ENCODE results near the gene CROCC2. TPM values are rescaled to one million over a fixed set of nuclear protein-coding genes. Genes with fewer than 3 reads are reported as not detected.

The CROCC2 gene
- under 0.01 TPM in 1 of 2 replicates, not detected in the other for total RNA-seq

GRCh38 chr2:240906141-240906910, at the start of gene CROCC2:
Gene CROCC2 (plus strand): TSS chr2:240906336. CDS start chr2:240906514, 178 bp downstream.

DNA sequence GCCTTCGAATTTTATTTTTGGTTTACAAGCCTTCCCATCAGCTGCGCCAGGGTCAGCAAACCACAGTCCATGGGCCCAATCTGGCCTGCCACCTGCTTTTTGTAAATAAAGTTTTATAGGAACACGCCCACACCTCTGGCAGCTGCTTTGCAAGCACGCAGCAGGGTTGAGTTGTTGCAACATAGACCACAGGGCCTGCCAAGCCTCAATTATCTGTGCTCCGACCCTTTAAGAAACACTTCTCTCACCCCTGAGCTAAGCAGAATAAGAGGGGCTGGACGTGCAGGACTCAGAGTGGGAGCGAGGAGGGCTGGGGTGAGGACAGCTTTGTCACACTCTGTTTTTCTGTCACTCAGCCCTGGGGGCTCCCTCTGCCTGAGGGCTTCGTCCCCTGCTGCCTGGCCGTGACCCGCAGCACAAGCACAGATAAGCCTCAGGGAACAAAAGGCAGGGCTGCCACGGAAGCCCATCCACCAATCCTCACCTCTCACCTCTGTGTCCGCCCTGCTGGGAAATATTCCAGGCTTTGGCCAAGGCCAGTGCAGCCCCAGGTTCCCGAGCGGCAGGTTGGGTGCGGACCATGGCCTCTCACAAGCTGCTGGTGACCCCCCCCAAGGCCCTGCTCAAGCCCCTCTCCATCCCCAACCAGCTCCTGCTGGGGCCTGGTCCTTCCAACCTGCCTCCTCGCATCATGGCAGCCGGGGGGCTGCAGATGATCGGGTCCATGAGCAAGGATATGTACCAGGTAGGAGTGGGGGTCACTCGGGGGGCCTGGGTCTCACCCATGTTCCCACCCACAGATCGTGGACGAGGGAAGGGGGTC, 37.6 kb upstream of the CROCC2 start, which contains the start of gene AGXT:
AGXT (plus strand) TSS at position 539 of the 823 bp plus-strand sequence; CDS start at position 581, 42 bp downstream.

GRCh38 chr2:240895656-240896388, 10.3 kb upstream of the CROCC2 start, which contains the start of gene MAB21L4:
Gene MAB21L4 (minus strand): TSS chr2:240896156. CDS start chr2:240895997, 159 bp downstream.

GRCh38 chr2:240997856-240998705, 91.9 kb downstream of the CROCC2 start, which contains the start of gene SNED1:
Gene SNED1 (plus strand): TSS chr2:240998618. CDS start chr2:240998838, 220 bp downstream.

Other genes starting within 250 kb of the CROCC2 start
- gene AQP12B, start 223.5 kb upstream of the CROCC2 start, total RNA-seq = not detected in 2 replicates
- not detected in 2 replicates for gene AQP12A, start 214.5 kb upstream of the CROCC2 start, total RNA-seq
- not detected in 2 replicates for gene KIF1A, start 86.1 kb upstream of the CROCC2 start, total RNA-seq
- under 0.01 TPM in 1 of 2 replicates, not detected in the other for gene AGXT, start 37.5 kb upstream of the CROCC2 start, total RNA-seq
- gene MAB21L4, start 10.2 kb upstream of the CROCC2 start, total RNA-seq = under 0.01 TPM in 1 of 2 replicates, not detected in the other
- gene SNED1, start 92.3 kb downstream of the CROCC2 start, total RNA-seq = 4.5 and 7.5 TPM in 2 replicates
- gene MTERF4, start 196.0 kb downstream of the CROCC2 start, total RNA-seq = 32.0 and 54.6 TPM in 2 replicates
- 5.2 and 10.8 TPM in 2 replicates for gene PASK, start 243.1 kb downstream of the CROCC2 start, total RNA-seq
- 78.4 and 90.4 TPM in 2 replicates for gene PPP1R7, start 244.1 kb downstream of the CROCC2 start, total RNA-seq

Data from uterine smooth muscle cell (primary cell).